H9 (cell line): ENCODE data around the gene UXT. TPM values are rescaled to one million over a fixed set of nuclear protein-coding genes. Genes with fewer than 3 reads are reported as not detected.

Experiments
- DNase-seq: peaks from one replicate; pipeline ENCODE4 v3.0.0-alpha.2; 2017
- H2AFZ ChIP-seq: one replicate; pipeline ENCODE4 v1.6.1; 2013; ENCODE audit warnings: mild to moderate bottlenecking, low read length, control low read depth, moderate library complexity
- H2AK5ac ChIP-seq: 2 replicates; pipeline ENCODE4 v1.6.1; 2013; ENCODE audit warnings: low read length, control low read depth, mixed read lengths; ENCODE audit not compliant: insufficient read length
- H2BK120ac ChIP-seq: one replicate; pipeline ENCODE4 v1.6.1; 2013; ENCODE audit warnings: low read depth, mild to moderate bottlenecking, low read length, control low read depth, inconsistent platforms; ENCODE audit not compliant: poor library complexity, severe bottlenecking
- H2BK12ac ChIP-seq: 2 replicates; pipeline ENCODE4 v1.6.1; 2013; ENCODE audit warnings: low read length, control low read depth, mixed read lengths, low read depth; ENCODE audit not compliant: insufficient read length
- H2BK15ac ChIP-seq: 2 replicates; pipeline ENCODE4 v1.6.1; 2013; ENCODE audit warnings: low read depth, low read length, control low read depth
- H2BK20ac ChIP-seq: one replicate; pipeline ENCODE4 v1.6.1; 2013; ENCODE audit warnings: low read depth, mild to moderate bottlenecking, low read length, control low read depth, inconsistent platforms; ENCODE audit not compliant: poor library complexity, severe bottlenecking
- H2BK5ac ChIP-seq: 2 replicates; pipeline ENCODE4 v1.6.1; 2013; ENCODE audit warnings: low read length, control low read depth, mixed read lengths; ENCODE audit not compliant: insufficient read length
- H3K14ac ChIP-seq: 2 replicates; pipeline ENCODE4 v1.6.1; 2013; ENCODE audit warnings: low read length, control low read depth; ENCODE audit not compliant: insufficient read depth
- H3K18ac ChIP-seq: 2 replicates; pipeline ENCODE4 v1.6.1; 2013; ENCODE audit warnings: low read depth, mild to moderate bottlenecking, mixed read lengths, low read length, control low read depth; ENCODE audit not compliant: insufficient read length
- H3K23ac ChIP-seq: 2 replicates; pipeline ENCODE4 v1.6.1; 2013; ENCODE audit warnings: low read length, control low read depth, mixed read lengths, low read depth; ENCODE audit not compliant: insufficient read length
- H3K23me2 ChIP-seq: 2 replicates; pipeline ENCODE4 v1.6.1; 2013; ENCODE audit warnings: low read depth, mild to moderate bottlenecking, mixed read lengths, low read length, control low read depth; ENCODE audit not compliant: insufficient read length, poor library complexity, severe bottlenecking
- H3K27ac ChIP-seq: 2 replicates; pipeline ENCODE4 v1.5.1; 2013; ENCODE audit warnings: low read length, control low read depth, mixed read lengths, low read depth; ENCODE audit not compliant: insufficient read length
- H3K27me3 ChIP-seq: 2 replicates; pipeline ENCODE4 v1.6.1; 2013; ENCODE audit warnings: low read length, control low read depth, inconsistent platforms; ENCODE audit not compliant: insufficient read depth
- H3K4ac ChIP-seq: 2 replicates; pipeline ENCODE4 v1.6.1; 2013; ENCODE audit warnings: low read depth, mild to moderate bottlenecking, control low read depth, inconsistent platforms, low read length, moderate library complexity
- H3K4me1 ChIP-seq: 2 replicates; pipeline ENCODE4 v1.6.1; 2013; ENCODE audit warnings: low read length, control low read depth, inconsistent platforms; ENCODE audit not compliant: insufficient read depth
- H3K4me2 ChIP-seq: 2 replicates; pipeline ENCODE4 v1.6.1; 2013; ENCODE audit warnings: low read length, control low read depth, mixed read lengths; ENCODE audit not compliant: insufficient read length, insufficient read depth
- H3K56ac ChIP-seq: 2 replicates; pipeline ENCODE4 v1.6.1; 2013; ENCODE audit warnings: low read depth, mild to moderate bottlenecking, mixed read lengths, low read length, control low read depth; ENCODE audit not compliant: insufficient read length
- H3K79me1 ChIP-seq: 2 replicates; pipeline ENCODE4 v1.6.1; 2013; ENCODE audit warnings: low read depth, mild to moderate bottlenecking, moderate library complexity, low read length, control low read depth, inconsistent platforms; ENCODE audit not compliant: insufficient read depth, poor library complexity, severe bottlenecking
- H3K79me2 ChIP-seq: 2 replicates; pipeline ENCODE4 v1.6.1; 2013; ENCODE audit warnings: low read length, control low read depth, inconsistent platforms; ENCODE audit not compliant: insufficient read depth
- H3K9ac ChIP-seq: 2 replicates; pipeline ENCODE4 v1.6.1; 2013; ENCODE audit warnings: low read length, control low read depth, mixed read lengths; ENCODE audit not compliant: insufficient read length; ENCODE audit errors: extremely low read depth
- H3K9me3 ChIP-seq: one replicate; pipeline ENCODE4 v1.6.1; 2013; ENCODE audit warnings: low read depth, low read length, inconsistent platforms; ENCODE audit not compliant: control insufficient read depth
- H3T11ph ChIP-seq: one replicate; pipeline ENCODE4 v1.6.1; 2013; ENCODE audit warnings: mild to moderate bottlenecking, low read length, control low read depth, inconsistent platforms
- H4K20me1 ChIP-seq: one replicate; pipeline ENCODE4 v1.6.1; 2013; ENCODE audit not compliant: control insufficient read depth, insufficient read length, insufficient read depth
- H4K5ac ChIP-seq: 2 replicates; pipeline ENCODE4 v1.6.1; 2013; ENCODE audit warnings: low read depth, mild to moderate bottlenecking, mixed read lengths, low read length, control low read depth; ENCODE audit not compliant: insufficient read length
- H4K8ac ChIP-seq: replicated peaks from 2 replicates; pipeline ENCODE4 v1.6.1; 2013; ENCODE audit warnings: low read length, control low read depth, mixed read lengths, low read depth; ENCODE audit not compliant: insufficient read length
- H4K91ac ChIP-seq: 2 replicates; pipeline ENCODE4 v1.6.1; 2013; ENCODE audit warnings: low read depth, mild to moderate bottlenecking, moderate library complexity, mixed read lengths, low read length, control low read depth; ENCODE audit not compliant: insufficient read length
- H3K27ac Mint-ChIP-seq, 3 experiments: 2 replicates in 2 of 3; 3 replicates in 1 of 3; pipeline ENCODE4 v1.8.0; 2020 to 2021; ENCODE audit warnings: mixed read lengths in 3 of 3, mild to moderate bottlenecking in 1 of 3, moderate library complexity in 1 of 3
- H3K27me3 Mint-ChIP-seq: 2 replicates; pipeline ENCODE4 v1.8.0; 2021; ENCODE audit warnings: low read depth, mild to moderate bottlenecking, moderate library complexity, mixed read lengths
- H3K36me3 Mint-ChIP-seq, 3 experiments: 2 replicates in 2 of 3; 3 replicates in 1 of 3; pipeline ENCODE4 v1.8.0; 2020 to 2021; ENCODE audit warnings: low read depth in 3 of 3, mixed read lengths in 3 of 3; ENCODE audit not compliant: insufficient read depth in 1 of 3
- H3K4me1 Mint-ChIP-seq, 2 experiments: 2 replicates each; pipeline ENCODE4 v1.8.0; 2020; ENCODE audit warnings: mixed read lengths in 2 of 2
- H3K4me3 Mint-ChIP-seq, 2 experiments: 2 replicates in 1 of 2; 3 replicates in 1 of 2; pipeline ENCODE4 v1.8.0; 2020 to 2021; ENCODE audit warnings: mild to moderate bottlenecking in 2 of 2, mixed read lengths in 2 of 2, moderate library complexity in 1 of 2
- H3K9me3 Mint-ChIP-seq, 2 experiments: 2 replicates in 1 of 2; 3 replicates in 1 of 2; pipeline ENCODE4 v1.8.0; 2020; ENCODE audit warnings: mild to moderate bottlenecking in 2 of 2, mixed read lengths in 2 of 2, moderate library complexity in 1 of 2
- CTCF ChIP-seq: fragments of 200-600 bp; sonication (generic); conservative IDR thresholded peaks from 3 replicates; pipeline ENCODE4 v1.8.0; 2021; ENCODE audit warnings: antibody characterized with exemption, mild to moderate bottlenecking
- WGBS: extraction: QIAGEN DNeasy Blood & Tissue Kit; methylation state at CpG from one replicate; pipeline ENCODE4 v1.1.7; 2013; ENCODE audit warnings: missing lambda C conversion rate, low lambda C conversion rate, mixed read lengths; ENCODE audit not compliant: insufficient read length; ENCODE audit errors: extremely low coverage; 5-methylcytosine and 5-hydroxymethylcytosine counted together
- total RNA-seq: library from RNA; stranded (reverse); gene quantifications from 2 replicates; pipeline ENCODE4 v1.2.1, GENCODE V29; 2021

UXT gene
- total RNA-seq, 1 experiment from 2014 or later = 95.1 TPM

- H3K27ac ChIP-seq = no peak overlapping the region
- H4K91ac ChIP-seq = no peak overlapping the region
- no peak overlapping the region for H3K18ac ChIP-seq
- H3K27ac Mint-ChIP-seq = no peak overlapping the region
- no peak overlapping the region for H2BK15ac ChIP-seq
- peaks cover 0 to 15% (median 9%) of the 10 kb centered on the region in 3 experiments; a peak in 5 of 7 replicates for H3K36me3 Mint-ChIP-seq
- H3K4me1 Mint-ChIP-seq = peaks cover 5 to 9% of the 10 kb centered on the region in 2 experiments; a peak in 3 of 4 replicates
- H3K4me2 ChIP-seq = no peak overlapping the region
- H3K9ac ChIP-seq = no peak overlapping the region
- WGBS = no CpG with 5 or more reads among the region's 5 CpGs
- no peak overlapping the region for H2AK5ac ChIP-seq
- H4K20me1 ChIP-seq = no peaks in the 10 kb centered on the region
- no peak overlapping the region for H2BK20ac ChIP-seq
- H3K79me2 ChIP-seq = no peaks in the 10 kb centered on the region
- no peak overlapping the region for H4K5ac ChIP-seq
- H3K14ac ChIP-seq = no peak overlapping the region
- TF ChIP-seq CTCF = no peak
- peaks cover 3% of the 10 kb centered on the region for H3K23me2 ChIP-seq
- H3K4ac ChIP-seq = no peak overlapping the region
- no peaks in the 10 kb centered on the region for H3K27me3 ChIP-seq
- no peak overlapping the region for H3K23ac ChIP-seq
- peaks cover 82 to 83% of the 10 kb centered on the region in 2 experiments for H3K9me3 Mint-ChIP-seq
- H3K27me3 Mint-ChIP-seq = peaks cover 6% of the 10 kb centered on the region
- no peak overlapping the region for H3T11ph ChIP-seq
- H3K56ac ChIP-seq = no peak overlapping the region
- no peak overlapping the region for H2BK5ac ChIP-seq
- H3K4me3 Mint-ChIP-seq = no peak overlapping the region
- H3K4me1 ChIP-seq = no peaks in the 10 kb centered on the region; the same call in 1 of the 2 replicates
- no peak overlapping the region for H2BK120ac ChIP-seq
- H2BK12ac ChIP-seq = no peak overlapping the region
- H2AFZ ChIP-seq = no peak overlapping the region
- no peak overlapping the region for H4K8ac ChIP-seq
- H3K9me3 ChIP-seq = peaks cover 44% of the 10 kb centered on the region
- no peaks in the 10 kb centered on the region for H3K79me1 ChIP-seq
- DNase-seq = no peak
Measured at GRCh38 chrX:47614618-47615017, 44.4 kb downstream of the UXT start.
